IPS DF 19.7 (cell line): ENCODE measurements around the gene WSCD2.
A peak's percentile ranks its signal among the peaks of the same experiment; 100 is the strongest.

Experiments used
- DNase-seq: peaks from one replicate; pipeline ENCODE4 v3.0.0-alpha.2; 2013; ENCODE audit warnings: low read depth, low spot score

WSCD2 gene

GRCh38 chr12:108129017-108129812 lies at the start of gene WSCD2:
TSS of gene WSCD2 (plus strand) at chr12:108129288. CDS start at chr12:108195833, 66,545 bp downstream.
- DNase-seq = peak; percentile 75

- DNase-seq = no peak
Observed at GRCh38 chr12:108079721-108080120, 49.4 kb upstream of the WSCD2 start.

- no peak for DNase-seq
Observed at GRCh38 chr12:108080363-108080762, 48.7 kb upstream of the WSCD2 start.

- DNase-seq = no peak
Observed at GRCh38 chr12:108082485-108082884, 46.6 kb upstream of the WSCD2 start.

- DNase-seq = no peak
Observed at GRCh38 chr12:108087900-108088299, 41.2 kb upstream of the WSCD2 start.

- DNase-seq = peak; percentile 50
Observed at GRCh38 chr12:108090107-108090899, 38.8 kb upstream of the WSCD2 start.

GRCh38 chr12:108090932-108091678 lies 38.0 kb upstream of the WSCD2 start:
- no peak for DNase-seq

GRCh38 chr12:108091679-108092051 lies 37.4 kb upstream of the WSCD2 start:
- DNase-seq = no peak

GRCh38 chr12:108093209-108093608 lies 35.9 kb upstream of the WSCD2 start:
- no peak for DNase-seq

- no peak for DNase-seq
Observed at GRCh38 chr12:108094056-108094649, 34.9 kb upstream of the WSCD2 start.

- DNase-seq = no peak
Observed at GRCh38 chr12:108097160-108097911, 31.8 kb upstream of the WSCD2 start.

- no peak for DNase-seq
Observed at GRCh38 chr12:108098374-108098773, 30.7 kb upstream of the WSCD2 start.

GRCh38 chr12:108099073-108099472 lies 30.0 kb upstream of the WSCD2 start:
- DNase-seq = no peak

GRCh38 chr12:108099778-108100489 lies 29.2 kb upstream of the WSCD2 start:
- DNase-seq = no peak

- no peak for DNase-seq
Observed at GRCh38 chr12:108101605-108102175, 27.4 kb upstream of the WSCD2 start.

GRCh38 chr12:108102363-108102762 lies 26.7 kb upstream of the WSCD2 start:
- no peak for DNase-seq

GRCh38 chr12:108103087-108103486 lies 26.0 kb upstream of the WSCD2 start:
- no peak for DNase-seq

GRCh38 chr12:108103517-108103916 lies 25.6 kb upstream of the WSCD2 start:
- DNase-seq = no peak

GRCh38 chr12:108104657-108105056 lies 24.4 kb upstream of the WSCD2 start:
- DNase-seq = no peak

- no peak for DNase-seq
Observed at GRCh38 chr12:108106599-108106998, 22.5 kb upstream of the WSCD2 start.
